BJ (cell line): ENCODE measurements around the gene TRAK1. TPM values are rescaled to one million over a fixed set of nuclear protein-coding genes. Genes with fewer than 3 reads are reported as not detected.
A peak's percentile ranks its signal among the peaks of the same experiment; 100 is the strongest.

Experiments used
- CTCF ChIA-PET: fragments of 350-600 bp; formaldehyde crosslinking; extraction: SDS; loops from one replicate; lab custom pipeline; 2021; ENCODE audit warnings: antibody characterized with exemption, inconsistent platforms; lab: Yijun Ruan, JAX
- POLR2A ChIA-PET: fragments of 300-600 bp; sonication (Branson Sonifier 250); formaldehyde crosslinking; extraction: SDS; loops from one replicate; lab custom pipeline; 2021; ENCODE audit warnings: antibody characterized with exemption; lab: Charles Lee
- DNase-seq: peaks from one replicate; pipeline ENCODE4 v3.0.0-alpha.2; 2011; ENCODE audit warnings: low read depth
- H3K27me3 ChIP-seq: 2 replicates; pipeline ENCODE4 v1.6.0; 2011; ENCODE audit warnings: low read length; ENCODE audit not compliant: control insufficient read depth, insufficient read depth
- H3K36me3 ChIP-seq: 2 replicates; pipeline ENCODE4 v1.5.1; 2011; ENCODE audit warnings: low read length; ENCODE audit not compliant: control insufficient read depth, insufficient read depth
- H3K4me3 ChIP-seq: 2 replicates; pipeline ENCODE4 v1.5.1; 2011; ENCODE audit warnings: low read depth, mild to moderate bottlenecking, control low read depth, low read length
- CTCF ChIP-seq: IDR thresholded peaks from 2 replicates; pipeline ENCODE4 v1.5.1; 2011; ENCODE audit warnings: low read depth, mild to moderate bottlenecking, control low read depth, inconsistent platforms, low read length, moderate library complexity; ENCODE audit not compliant: insufficient read depth
- polyA plus RNA-seq: library from polyadenylated mRNA; depleted of rRNA; stranded (reverse); fragments of >200 nt; gene quantifications from 2 replicates; pipeline ENCODE4 v1.2.3, GENCODE V29; 2011

Gene TRAK1
- polyA plus RNA-seq, 1 experiment: 36.3 TPM

- DNase-seq: no peak
- POLR2A ChIA-PET: no interaction called here
- CTCF ChIA-PET: interaction anchor here (0.6 to 4.2 kb wide), 6 partner anchors 16 to 283 kb away, joined by 3 to 24 read pairs (median 4); no protein-coding TSS in a partner anchor
- no peaks in the 10 kb centered on the region for H3K36me3 ChIP-seq
- TF ChIP-seq CTCF: no peak
- H3K4me3 ChIP-seq: peak overlapping the region; percentile 5; the same call in 1 of the 2 replicates
- H3K27me3 ChIP-seq: peaks cover 24% of the 10 kb centered on the region
These were observed 172.5 kb downstream of the TRAK1 start for GRCh38 chr3:42263354-42264346.

- H3K4me3 ChIP-seq: no peak overlapping the region
- CTCF ChIA-PET: interaction anchor here (0.6 to 1.5 kb wide), 5 partner anchors 14 to 282 kb away, joined by 3 to 7 read pairs (median 4); no protein-coding TSS in a partner anchor
- H3K27me3 ChIP-seq: peaks cover 28% of the 10 kb centered on the region
- DNase-seq: no peak
- TF ChIP-seq CTCF: no peak
- no peaks in the 10 kb centered on the region for H3K36me3 ChIP-seq
- POLR2A ChIA-PET: no interaction called here
These were observed 173.4 kb downstream of the TRAK1 start for GRCh38 chr3:42264399-42265058.

GRCh38 chr3:42265059-42265991 lies 174.2 kb downstream of the TRAK1 start:
- Histone ChIP-seq H3K4me3 (no peak overlapping the region), H3K27me3 (peaks cover 31% of the 10 kb centered on the region), H3K36me3 (no peaks in the 10 kb centered on the region)
- POLR2A ChIA-PET: no interaction called here
- CTCF ChIA-PET: interaction anchor here (0.8 to 1.2 kb wide), 2 partner anchors 14 to 18 kb away, joined by 4 to 7 read pairs; no protein-coding TSS in a partner anchor
- no peak for TF ChIP-seq CTCF
- no peak for DNase-seq

- POLR2A ChIA-PET: no interaction called here
- peaks cover 31% of the 10 kb centered on the region for H3K27me3 ChIP-seq
- H3K36me3 ChIP-seq: no peaks in the 10 kb centered on the region
- DNase-seq: no peak
- no peak within 1 kb of the TSS for H3K4me3 ChIP-seq
- CTCF ChIA-PET: no interaction called here
- no peak for TF ChIP-seq CTCF
These were observed 174.9 kb downstream of the TRAK1 start, which contains the start of gene CCK for GRCh38 chr3:42266085-42266484. CCK (minus strand) TSS chr3:42266185; CDS start chr3:42263630, 2,555 bp downstream.
